GM19468 (cell line): Measurements from ENCODE around the gene FCN3.

ENCODE experiments used
- ATAC-seq: cut with Tn5 transposase; IDR thresholded peaks from one replicate; pipeline ENCODE4 v1.9.1; 2021; ENCODE audit warnings: mild to moderate bottlenecking, moderate library complexity, moderate number of reproducible peaks; ENCODE audit not compliant: unreplicated experiment; ENCODE audit errors: extremely low read depth

The FCN3 gene

GRCh38 chr1:27361044-27361402, 13.6 kb downstream of the FCN3 start:
- no peak for ATAC-seq

GRCh38 chr1:27360159-27361043, 14.2 kb downstream of the FCN3 start:
- no peak for ATAC-seq

GRCh38 chr1:27359822-27360158, 14.8 kb downstream of the FCN3 start:
- ATAC-seq, result no peak

- no peak for ATAC-seq
Observed at GRCh38 chr1:27358928-27359313, 15.7 kb downstream of the FCN3 start.

GRCh38 chr1:27358038-27358927, 16.3 kb downstream of the FCN3 start:
- ATAC-seq, result no peak

- ATAC-seq, result no peak
Observed at GRCh38 chr1:27357281-27358037, 17.2 kb downstream of the FCN3 start.

- ATAC-seq, result no peak
Observed at GRCh38 chr1:27356619-27357280, 17.9 kb downstream of the FCN3 start.

GRCh38 chr1:27356277-27356618, 18.4 kb downstream of the FCN3 start:
- ATAC-seq, result no peak

- no peak for ATAC-seq
Observed at GRCh38 chr1:27355683-27356082, 18.9 kb downstream of the FCN3 start.

- no peak for ATAC-seq
Observed at GRCh38 chr1:27353629-27354028, 21.0 kb downstream of the FCN3 start.

- no peak for ATAC-seq
Observed at GRCh38 chr1:27353166-27353565, 21.5 kb downstream of the FCN3 start.

- ATAC-seq, result no peak
Observed at GRCh38 chr1:27351541-27352107, 23.0 kb downstream of the FCN3 start.

- no peak for ATAC-seq
Observed at GRCh38 chr1:27350663-27351540, 23.7 kb downstream of the FCN3 start.

- no peak for ATAC-seq
Observed at GRCh38 chr1:27349784-27350662, 24.6 kb downstream of the FCN3 start.

GRCh38 chr1:27348861-27349783, 25.5 kb downstream of the FCN3 start:
- no peak for ATAC-seq

GRCh38 chr1:27346991-27347624, 27.5 kb downstream of the FCN3 start:
- no peak for ATAC-seq

- no peak for ATAC-seq
Observed at GRCh38 chr1:27346357-27346756, 28.3 kb downstream of the FCN3 start.
